HuH-7 (cell line): ENCODE measurements around the gene GTF2A1.
"Not testable (repeated sequence)": the region's sequence is repeated elsewhere in the genome, so short reads cannot be mapped to it uniquely, and the experiment has no call there.

Experiments used
- DNase-seq: peaks from one replicate; pipeline ENCODE4 v3.0.0; 2011; ENCODE audit warnings: low spot score

Gene GTF2A1

GRCh38 chr14:81231540-81231939 lies 10.8 kb upstream of the GTF2A1 start:
- peak; percentile 61 for DNase-seq

DNA sequence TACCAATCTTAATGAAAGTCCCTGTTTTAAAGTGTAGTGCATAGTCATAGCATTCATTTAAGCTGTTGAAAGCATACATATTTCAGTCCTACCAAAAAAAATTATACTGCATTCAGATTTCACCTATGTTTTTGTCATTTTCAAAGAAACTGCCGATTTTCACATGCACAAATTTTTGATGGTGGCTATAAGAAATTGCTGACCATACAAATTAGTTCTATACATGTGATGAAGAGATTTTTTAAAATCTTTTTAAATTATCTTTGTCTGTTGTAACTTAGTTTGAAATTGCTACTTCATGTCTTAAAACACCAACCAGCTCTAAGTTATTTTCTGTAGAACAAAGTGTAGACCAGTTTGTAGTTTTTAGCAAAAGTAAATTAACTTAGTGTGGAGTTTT lies 3.5 kb upstream of the GTF2A1 start:
- DNase-seq, result no peak

DNA sequence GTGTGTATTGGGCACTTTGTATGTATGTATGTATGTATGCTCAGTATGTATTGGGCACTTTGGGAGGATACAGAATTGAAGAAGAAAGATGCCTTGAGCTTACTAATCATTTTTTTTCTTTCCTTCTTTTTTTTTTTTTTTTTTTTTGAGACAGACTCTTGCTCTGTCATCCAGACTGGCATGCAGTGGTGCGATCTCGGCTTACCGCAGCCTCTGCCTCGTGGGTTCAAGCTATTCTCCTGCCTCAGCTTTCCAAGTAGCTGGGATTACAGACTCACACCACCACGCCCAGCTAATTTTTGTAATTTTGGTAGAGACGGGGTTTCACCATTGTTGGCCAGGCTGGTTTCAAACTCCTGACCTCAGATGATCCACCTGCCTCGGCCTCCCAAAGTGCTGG lies 3.0 kb upstream of the GTF2A1 start:
- DNase-seq, result not testable (repeated sequence)

- DNase-seq, result peak; percentile 45
Measured at GRCh38 chr14:81222691-81223090, 1.9 kb upstream of the GTF2A1 start.

DNA sequence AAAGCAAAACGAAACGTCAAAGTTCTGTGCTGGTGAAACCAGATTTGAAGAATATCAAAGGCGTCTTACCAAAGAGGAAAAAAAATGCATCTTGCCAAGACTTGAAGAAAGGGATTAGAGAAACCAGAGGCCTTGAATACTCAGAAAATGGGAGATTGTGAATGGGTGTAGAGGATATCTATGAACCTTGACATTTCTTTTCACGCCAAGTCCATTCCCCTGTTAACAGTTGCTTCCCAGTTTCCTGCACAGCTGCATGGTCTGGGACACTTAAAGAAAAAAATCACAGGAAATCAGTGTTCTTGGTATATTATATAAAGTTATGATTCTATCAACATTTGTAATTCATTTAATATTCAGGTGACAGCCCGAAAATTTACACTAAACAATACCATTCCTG lies 1.4 kb upstream of the GTF2A1 start:
- DNase-seq, result no peak

DNA sequence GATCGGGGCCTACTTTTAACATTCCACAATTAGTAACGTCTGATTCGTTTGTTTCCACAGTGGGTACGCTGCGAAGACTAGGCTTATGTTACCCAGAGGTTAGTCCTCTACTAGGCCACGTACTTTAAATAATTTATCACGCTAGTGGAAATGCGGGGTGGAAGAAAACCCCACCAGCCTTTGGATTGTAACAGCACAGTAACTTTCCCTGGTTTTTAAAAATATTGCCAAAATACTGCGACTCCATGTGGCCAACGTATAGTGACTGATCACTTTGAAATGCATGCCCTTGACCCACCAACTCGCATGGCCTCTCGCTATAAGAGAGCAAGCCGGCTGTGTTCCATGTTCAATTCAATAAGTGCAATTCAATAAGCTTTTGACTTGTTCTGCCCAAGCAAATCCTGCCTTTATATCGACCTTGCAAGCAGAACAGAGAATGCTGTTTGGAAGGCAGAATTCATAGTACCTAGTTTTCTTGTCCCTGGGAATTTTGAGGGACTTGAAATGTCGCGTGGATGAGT lies 882 bp upstream of the GTF2A1 start:
- no peak for DNase-seq

DNA sequence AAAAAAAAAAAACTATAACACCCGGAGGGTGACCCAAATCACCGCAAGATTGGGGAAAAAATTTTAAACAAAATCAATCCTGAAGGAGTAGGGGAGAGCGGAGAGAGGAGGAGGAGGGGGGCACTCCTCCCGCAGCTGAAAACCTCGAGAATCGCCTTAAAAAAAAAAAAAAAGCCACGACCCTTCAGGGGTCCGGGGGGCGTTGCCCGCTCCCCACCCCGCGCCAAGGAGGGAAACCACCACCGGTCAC lies 254 bp downstream of the GTF2A1 start:
- no peak for DNase-seq

- DNase-seq, result no peak
Measured at GRCh38 chr14:81219759-81220579, 790 bp downstream of the GTF2A1 start.

GRCh38 chr14:81219210-81219758 lies 1.5 kb downstream of the GTF2A1 start:
- peak; percentile 76 for DNase-seq

DNA sequence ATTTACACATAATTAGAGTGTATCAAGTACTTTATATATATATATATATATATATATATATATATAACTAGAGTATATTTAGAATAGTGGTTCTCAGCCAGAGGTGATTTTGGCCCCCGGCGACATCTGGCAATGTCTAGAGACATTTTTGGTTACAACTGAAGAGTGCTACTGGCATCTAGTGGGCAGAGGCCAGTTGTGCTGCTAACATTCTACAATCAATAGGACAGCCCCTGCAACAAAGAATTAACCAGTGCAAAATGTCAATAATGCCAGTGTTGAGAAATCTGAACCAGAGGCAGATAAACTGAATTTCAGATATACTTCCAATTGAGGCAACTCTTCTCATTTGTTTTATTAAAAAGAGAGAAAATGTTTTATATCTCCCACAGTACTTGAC lies 8.9 kb downstream of the GTF2A1 start:
- DNase-seq, result no peak

GRCh38 chr14:81209167-81209836 lies 11.5 kb downstream of the GTF2A1 start:
- DNase-seq, result no peak

GRCh38 chr14:81208489-81208888 lies 12.3 kb downstream of the GTF2A1 start:
- no peak for DNase-seq

DNA sequence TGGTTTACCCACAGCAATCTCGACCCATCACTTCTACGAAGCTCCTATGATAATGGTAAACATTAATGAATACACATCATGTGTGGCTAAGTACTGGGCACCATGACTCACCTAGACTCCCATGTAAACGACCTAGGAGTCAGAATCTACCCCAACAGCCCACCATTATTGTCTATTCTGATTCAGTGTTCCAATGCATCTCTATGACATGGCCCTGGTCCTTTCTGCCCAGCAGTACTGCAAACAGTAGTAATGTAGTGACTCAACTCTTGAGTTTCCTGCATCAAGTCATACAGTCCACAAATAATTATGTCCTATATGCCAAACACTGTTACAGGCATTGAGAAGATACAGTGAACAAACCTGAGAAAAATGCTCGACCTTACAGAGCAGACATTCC lies 14.6 kb downstream of the GTF2A1 start:
- no peak for DNase-seq

DNA sequence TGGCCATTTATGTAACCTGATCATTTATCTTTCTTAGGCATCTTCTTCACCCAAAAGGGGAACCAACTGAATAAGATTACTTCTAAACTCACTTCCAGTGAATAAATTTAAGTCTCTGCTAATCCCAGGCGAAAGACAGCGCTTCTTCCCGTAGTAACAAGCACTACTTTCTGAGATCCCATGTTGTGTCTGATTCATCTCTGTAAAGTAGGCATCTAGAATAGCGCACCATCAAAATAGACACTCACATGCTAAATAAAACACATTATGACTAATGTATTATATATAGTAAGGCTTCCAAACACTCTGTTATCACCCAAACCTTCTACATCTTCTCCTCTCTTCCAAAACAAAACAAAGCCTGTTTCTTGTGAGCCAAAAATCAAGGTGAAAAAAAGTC lies 15.1 kb downstream of the GTF2A1 start:
- no peak for DNase-seq

GRCh38 chr14:81200054-81200453 lies 20.7 kb downstream of the GTF2A1 start:
- no peak for DNase-seq

DNA sequence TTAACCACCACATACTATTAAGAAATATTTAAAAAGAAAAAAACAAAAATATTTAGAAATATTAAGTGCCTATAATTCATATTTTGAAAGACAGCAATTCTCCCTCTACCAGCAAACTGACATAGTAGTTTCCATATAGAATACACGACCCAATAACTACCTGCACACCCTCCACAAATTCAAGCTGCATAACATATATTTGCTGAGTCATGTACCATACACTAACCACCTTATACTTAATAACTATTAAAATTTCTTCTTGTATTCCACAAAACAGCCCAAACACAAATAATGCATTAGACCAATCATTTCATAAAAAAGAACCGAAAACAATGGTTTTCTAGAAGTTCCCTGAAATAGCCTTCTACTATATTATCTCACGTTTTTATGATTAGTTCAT lies 21.7 kb downstream of the GTF2A1 start:
- no peak for DNase-seq

GRCh38 chr14:81198651-81199050 lies 22.1 kb downstream of the GTF2A1 start:
- DNase-seq, result no peak

DNA sequence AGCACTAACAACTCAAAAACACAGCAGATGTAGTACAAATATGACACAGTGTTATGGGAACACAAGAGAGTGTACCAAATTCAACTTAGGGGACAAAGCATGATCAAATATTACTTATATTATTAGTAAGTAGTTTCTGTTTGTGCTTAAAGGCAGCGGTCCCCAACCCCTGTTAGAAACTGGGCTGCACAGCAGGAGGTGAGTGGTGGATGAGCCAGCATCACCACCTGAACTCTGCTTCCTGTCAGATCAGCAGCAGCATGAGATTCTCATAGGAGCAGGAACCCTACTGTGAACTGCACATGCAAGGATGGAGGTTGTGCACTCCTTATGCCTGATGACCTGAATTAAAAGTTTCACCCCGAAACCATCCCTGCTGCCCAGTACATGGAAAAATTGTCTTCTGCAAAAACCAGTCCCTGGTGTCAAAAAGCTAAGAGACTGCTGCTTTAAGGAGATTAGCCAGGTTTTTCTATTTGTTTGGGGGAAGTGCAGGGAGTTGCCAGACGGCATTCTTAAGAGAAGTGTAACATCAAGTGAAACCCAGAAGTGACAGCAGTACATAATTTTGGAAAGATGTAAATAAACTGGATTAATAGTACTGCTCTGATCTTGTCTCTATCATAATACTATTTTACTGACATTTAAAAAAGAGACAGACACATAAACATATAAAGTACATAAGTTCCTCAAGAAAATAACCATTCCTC lies 26.7 kb downstream of the GTF2A1 start:
- DNase-seq, result no peak

- no peak for DNase-seq
Measured at GRCh38 chr14:81192594-81192993, 28.2 kb downstream of the GTF2A1 start.

GRCh38 chr14:81187832-81188522 lies 32.8 kb downstream of the GTF2A1 start:
- DNase-seq, result no peak

GRCh38 chr14:81179631-81180030 lies 41.1 kb downstream of the GTF2A1 start:
- no peak for DNase-seq

GRCh38 chr14:81178063-81178462 lies 42.7 kb downstream of the GTF2A1 start:
- DNase-seq, result peak; percentile 10
